Psoas muscle (tissue), 8 donors: ENCODE data around the gene FLAD1. TPM values are rescaled to one million over a fixed set of nuclear protein-coding genes. Genes with fewer than 3 reads are reported as not detected.

Experiments
- ATAC-seq, 4 donors: fragments of 200-7000 bp; cut with Tn5 transposase; one replicate each; pipeline ENCODE4 v1.9.1; 2020; ENCODE audit warnings: moderate library complexity in 3 of 4, mild to moderate bottlenecking in 2 of 4
- DNase-seq, 2 donors: peaks; one replicate each; pipeline ENCODE4 v3.0.0-alpha.2; 2020
- H3K27ac ChIP-seq: fragments of 200-600 bp; one replicate; pipeline ENCODE4 v1.8.0; 2022
- H3K27me3 ChIP-seq, 3 donors: fragments of 200-600 bp in 1 of 3; one replicate each; pipeline versions ENCODE4 v1.6.1 to v1.8.0; 2013 to 2022; ENCODE audit warnings: low read length in 2 of 3, mild to moderate bottlenecking in 2 of 3, moderate library complexity in 1 of 3; ENCODE audit not compliant: insufficient read depth in 3 of 3
- H3K36me3 ChIP-seq, 2 donors: fragments of 200-600 bp in 1 of 2; one replicate each; pipeline versions ENCODE4 v1.6.1 to v1.8.0; 2013 to 2022; ENCODE audit warnings: low read depth in 1 of 2, mild to moderate bottlenecking in 1 of 2, moderate library complexity in 1 of 2; ENCODE audit not compliant: insufficient read depth in 1 of 2
- H3K4me1 ChIP-seq: fragments of 200-600 bp; one replicate; pipeline ENCODE4 v1.8.0; 2022
- H3K4me3 ChIP-seq: fragments of 200-600 bp; one replicate; pipeline ENCODE4 v1.8.0; 2022; ENCODE audit warnings: mild to moderate bottlenecking
- H3K9me3 ChIP-seq: fragments of 200-600 bp; one replicate; pipeline ENCODE4 v1.8.0; 2022
- WGBS, 3 donors: extraction: QIAGEN DNeasy Blood & Tissue Kit; methylation state at CpG; one replicate each; pipeline versions ENCODE4 v1.1.6 to v1.1.7; 2013; 5-methylcytosine and 5-hydroxymethylcytosine counted together
- intact Hi-C, 2 donors: fragments of 100-400 bp; cut with DNase I; formaldehyde crosslinking; loops; one replicate each; pipeline versions ENCODE4 v1.11.0 to v1.14.2; 2022
- polyA plus RNA-seq, 3 donors: library from polyadenylated mRNA; stranded (reverse); fragments of 200-250 nt; gene quantifications; one replicate each; pipeline ENCODE4 v1.2.3, GENCODE V29; 2013
- total RNA-seq, 4 donors: library from RNA; stranded (reverse); fragmentation: NEBNext Ultra II Directional in 2 of 4; extraction: Animal tissue kit (Norgen Biotek cat#: 25700) in 2 of 4; gene quantifications; one replicate each; pipeline versions ENCODE4 v1.2.1 to v1.2.4, GENCODE V29; 2021 to 2023
- TF ChIP-seq, protein P1 (sequence below): fragments of 200-600 bp; IDR thresholded peaks from one replicate; pipeline ENCODE4 v1.8.0; 2022; ENCODE audit warnings: antibody characterized with exemption
- donor health status: healthy with polysubstance abuse.
- donor health status: DM: no; HTN: no; CAD: no; lungs with moderate emphysema.
- donor health status: Bipolar disorder and iron deficiency.
- donor health status: healthy.
- donor health status: DM: yes; HTN: yes; CAD: no.
- donor health status: DM: no; HTN: no; CAD: no.
- donor health status: DM: no; HTN: no; CAD: no.
- donor health status: DM: yes; HTN: yes; CAD: no.

The FLAD1 gene
- total and polyA plus RNA-seq, 7 donors = 24.5 to 52.7 (median 34.9) TPM

DNA sequence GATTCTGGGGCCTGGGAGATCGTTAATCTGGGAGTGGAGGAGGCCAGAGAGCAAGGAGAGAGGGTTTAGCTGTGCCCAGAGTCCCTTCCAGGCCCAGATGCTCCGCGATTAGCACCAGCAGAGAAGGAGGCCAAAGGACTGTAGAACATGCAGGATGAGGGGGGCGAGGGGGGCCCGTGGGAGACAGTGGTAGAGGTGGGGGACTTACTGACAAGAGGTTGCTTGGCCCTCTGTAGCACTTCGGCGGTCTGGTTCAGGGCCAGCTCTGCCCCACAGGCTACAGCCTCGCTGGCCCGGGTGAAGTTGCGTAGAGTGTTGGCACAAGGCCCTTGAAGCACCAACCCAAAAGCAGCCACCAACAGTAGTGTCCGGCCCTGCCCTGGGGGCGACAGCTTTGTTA lies 49.7 kb downstream of the FLAD1 start:
- ATAC-seq (no peak), DNase-seq (peak in 1 of 2 donors; percentile 48)
- Histone ChIP-seq H3K9me3 (no peaks in the 10 kb centered on the region), H3K36me3 (no peaks in the 10 kb centered on the region), H3K27me3 (no peaks in the 10 kb centered on the region), H3K4me1 (no peaks in the 10 kb centered on the region), H3K27ac (no peak overlapping the region), H3K4me3 (no peak overlapping the region)
- intact Hi-C loops = no loop called here
- TF ChIP-seq, protein P1, sequence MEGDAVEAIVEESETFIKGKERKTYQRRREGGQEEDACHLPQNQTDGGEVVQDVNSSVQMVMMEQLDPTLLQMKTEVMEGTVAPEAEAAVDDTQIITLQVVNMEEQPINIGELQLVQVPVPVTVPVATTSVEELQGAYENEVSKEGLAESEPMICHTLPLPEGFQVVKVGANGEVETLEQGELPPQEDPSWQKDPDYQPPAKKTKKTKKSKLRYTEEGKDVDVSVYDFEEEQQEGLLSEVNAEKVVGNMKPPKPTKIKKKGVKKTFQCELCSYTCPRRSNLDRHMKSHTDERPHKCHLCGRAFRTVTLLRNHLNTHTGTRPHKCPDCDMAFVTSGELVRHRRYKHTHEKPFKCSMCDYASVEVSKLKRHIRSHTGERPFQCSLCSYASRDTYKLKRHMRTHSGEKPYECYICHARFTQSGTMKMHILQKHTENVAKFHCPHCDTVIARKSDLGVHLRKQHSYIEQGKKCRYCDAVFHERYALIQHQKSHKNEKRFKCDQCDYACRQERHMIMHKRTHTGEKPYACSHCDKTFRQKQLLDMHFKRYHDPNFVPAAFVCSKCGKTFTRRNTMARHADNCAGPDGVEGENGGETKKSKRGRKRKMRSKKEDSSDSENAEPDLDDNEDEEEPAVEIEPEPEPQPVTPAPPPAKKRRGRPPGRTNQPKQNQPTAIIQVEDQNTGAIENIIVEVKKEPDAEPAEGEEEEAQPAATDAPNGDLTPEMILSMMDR = no peak
- WGBS, 3 donors = 81 to 84% (median 82%) methylated on average over 12 of the region's 12 CpGs

DNA sequence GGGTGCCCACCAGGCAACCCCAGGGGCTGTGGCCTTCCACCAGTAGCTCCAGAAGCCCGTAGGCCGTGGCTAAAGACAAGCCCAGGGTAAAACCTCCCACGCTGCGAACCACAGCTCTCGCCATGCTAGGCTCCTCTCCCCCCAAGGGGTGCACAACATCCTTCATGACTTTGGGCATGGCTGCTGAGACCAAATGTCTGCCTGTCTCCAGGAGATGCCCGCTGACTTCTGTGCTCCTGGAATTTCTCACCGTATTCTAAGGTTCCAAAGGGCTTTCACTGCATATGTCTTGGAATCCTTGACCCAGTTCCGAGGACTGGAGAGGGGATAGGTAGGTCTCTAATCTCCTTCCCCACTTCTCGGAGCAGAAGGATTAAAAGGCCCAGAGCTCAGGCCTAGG lies 50.4 kb downstream of the FLAD1 start, which contains the start of the genes DCST1 and DCST2:
DCST1 (plus strand) TSS at position 301 of the 400 bp plus-strand sequence. CDS start 213 bp downstream, outside the sequence.
DCST2 (minus strand) TSS at position 258 of the 400 bp plus-strand sequence; CDS start at position 178, 80 bp downstream.
- no peak within 1 kb of the TSS for H3K4me3 ChIP-seq
- H3K27ac ChIP-seq = no peak within 1 kb of the TSS
- TF ChIP-seq, protein P1 = no peak
- H3K4me1 ChIP-seq = no peaks in the 10 kb centered on the region
- 92 to 94% (median 93%) methylated on average over 9 of the region's 9 CpGs for WGBS, 3 donors
- H3K36me3 ChIP-seq = no peaks in the 10 kb centered on the region
- intact Hi-C loops = no loop called here
- ATAC-seq (no peak), DNase-seq (no peak)
- no peaks in the 10 kb centered on the region for H3K9me3 ChIP-seq
- H3K27me3 ChIP-seq = no peaks in the 10 kb centered on the region

DNA sequence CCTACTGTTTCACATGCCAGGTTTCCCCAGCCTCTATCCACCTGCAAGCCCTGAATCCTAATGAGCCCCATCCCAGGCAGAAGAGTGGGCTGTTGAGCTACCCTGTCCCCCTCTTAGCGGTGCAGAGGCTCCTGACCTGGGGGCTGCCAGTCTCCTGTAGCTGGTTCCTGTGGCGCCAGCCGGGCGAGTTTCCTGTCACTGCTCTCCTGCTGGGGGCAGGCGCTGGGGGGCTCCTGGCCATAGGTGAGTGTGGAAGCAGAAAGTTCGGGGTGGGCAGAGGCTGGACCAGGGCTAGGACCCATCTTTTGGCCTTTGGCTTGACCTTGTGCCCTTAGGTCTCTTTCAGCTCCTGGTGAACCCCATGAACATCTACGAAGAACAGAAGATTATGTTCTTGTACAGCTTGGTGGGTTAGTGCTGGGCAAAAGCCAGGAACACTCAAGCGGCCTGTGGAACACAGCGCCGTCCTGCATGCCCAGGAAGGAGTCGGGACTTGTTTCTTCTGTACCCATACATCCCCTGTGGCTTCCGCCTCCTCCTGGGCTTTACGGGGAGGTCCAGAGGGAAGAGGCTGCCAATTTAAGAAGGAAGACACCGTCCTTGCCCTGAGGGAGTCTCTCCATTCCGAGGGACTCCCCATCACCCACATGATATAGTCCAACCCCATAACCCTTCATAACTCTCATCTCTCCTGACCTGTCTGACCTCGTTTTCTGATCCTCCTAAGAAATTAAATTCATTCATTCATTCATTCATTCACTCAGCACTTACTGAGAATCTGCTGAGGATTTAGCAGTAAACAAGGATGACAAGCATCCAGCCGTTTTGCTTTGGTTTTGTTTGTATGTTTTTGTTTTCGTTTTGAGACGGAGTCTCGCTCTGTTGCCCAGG lies 51.4 kb downstream of the FLAD1 start:
- Histone ChIP-seq H3K27ac (no peak overlapping the region), H3K36me3 (no peaks in the 10 kb centered on the region), H3K9me3 (no peaks in the 10 kb centered on the region), H3K27me3 (no peaks in the 10 kb centered on the region), H3K4me1 (no peaks in the 10 kb centered on the region), H3K4me3 (no peak overlapping the region)
- TF ChIP-seq, protein P1 = no peak
- 80 to 87% (median 81%) methylated on average over 20 of the region's 20 CpGs for WGBS, 3 donors
- DNase-seq (no peak), ATAC-seq (no peak)
- intact Hi-C loops = no loop called here

DNA sequence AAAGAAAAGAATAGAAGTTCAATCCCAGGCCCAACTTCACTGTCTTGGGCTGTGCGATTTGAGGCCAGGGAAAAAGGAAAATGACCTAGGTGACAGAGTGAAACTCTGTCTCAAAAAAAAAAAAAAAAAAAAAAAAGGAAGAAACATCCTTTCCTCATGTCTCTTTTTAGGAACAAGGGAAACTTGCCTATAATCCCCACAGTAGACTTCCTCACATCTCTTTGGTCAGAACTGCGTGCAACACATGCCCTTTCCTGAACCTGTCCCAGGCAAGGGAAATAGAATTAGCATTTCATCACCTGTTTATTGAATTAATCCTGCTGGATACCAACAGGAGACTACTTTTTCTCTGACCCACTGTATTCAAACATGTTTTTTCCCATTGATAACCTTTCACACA lies 52.8 kb downstream of the FLAD1 start:
- WGBS, 3 donors = 80 to 85% (median 83%) methylated on average over 2 of the region's 2 CpGs
- DNase-seq = no peak
- Histone ChIP-seq H3K27me3 (no peaks in the 10 kb centered on the region), H3K4me3 (no peak overlapping the region), H3K4me1 (no peaks in the 10 kb centered on the region), H3K9me3 (no peaks in the 10 kb centered on the region), H3K27ac (no peak overlapping the region), H3K36me3 (no peaks in the 10 kb centered on the region)
- TF ChIP-seq, protein P1 = no peak
- intact Hi-C loops = no loop called here
- ATAC-seq = no peak
